SU-DHL-6 (cell line): ENCODE data around the gene PRKN.

Experiments
- H2AFZ ChIP-seq: fragments of 200-600 bp; sonication (generic); 2 replicates; pipeline ENCODE4 v1.6.1; 2014; ENCODE audit warnings: low read depth, mild to moderate bottlenecking, moderate library complexity, mixed read lengths, antibody characterized with exemption, low read length; ENCODE audit not compliant: severe bottlenecking
- H3F3A ChIP-seq: fragments of 200-600 bp; shearing (Covaris generic); 2 replicates; pipeline ENCODE4 v1.6.0; 2016; ENCODE audit warnings: antibody characterized with exemption, mild to moderate bottlenecking; ENCODE audit not compliant: insufficient read depth
- H3K27ac ChIP-seq: fragments of 200-600 bp; sonication (generic); 2 replicates; pipeline ENCODE4 v1.5.1; 2016; ENCODE audit warnings: low read depth, mild to moderate bottlenecking, low read length, moderate library complexity, mixed read lengths
- H3K27me3 ChIP-seq: fragments of 200-600 bp; sonication (generic), shearing (Covaris generic); 2 replicates; pipeline ENCODE4 v1.6.0; 2014; ENCODE audit warnings: mild to moderate bottlenecking, low read length
- H3K36me3 ChIP-seq: fragments of 200-600 bp; sonication (generic); 2 replicates; pipeline ENCODE4 v1.6.1; 2014; ENCODE audit warnings: mild to moderate bottlenecking, low read length, mixed read lengths
- H3K4me2 ChIP-seq: fragments of 300-600, 200-600 bp; shearing (Covaris generic), sonication (generic); 2 replicates; pipeline ENCODE4 v1.6.0; 2014; ENCODE audit warnings: low read length, low read depth, mild to moderate bottlenecking; ENCODE audit not compliant: poor library complexity, severe bottlenecking
- H3K4me3 ChIP-seq: fragments of 200-600 bp; sonication (generic); 2 replicates; pipeline ENCODE4 v1.5.1; 2014; ENCODE audit warnings: antibody characterized with exemption, low read length, mild to moderate bottlenecking, mixed read lengths; ENCODE audit not compliant: insufficient read depth, poor library complexity, severe bottlenecking
- H3K79me2 ChIP-seq: fragments of 200-600 bp; sonication (generic); 2 replicates; pipeline ENCODE4 v1.6.1; 2014; ENCODE audit warnings: mild to moderate bottlenecking, low read length, moderate library complexity; ENCODE audit not compliant: insufficient read depth
- H3K9ac ChIP-seq: fragments of 200-600 bp; sonication (generic); 2 replicates; pipeline ENCODE4 v1.7.0; 2014; ENCODE audit warnings: mild to moderate bottlenecking, low read length
- H3K9me2 ChIP-seq: fragments of 200-600 bp; sonication (generic); replicated peaks from 2 replicates; pipeline ENCODE4 v1.6.1; 2014; ENCODE audit warnings: low read length; ENCODE audit not compliant: insufficient read depth
- H3K9me3 ChIP-seq: fragments of 200-600 bp; sonication (generic); 2 replicates; pipeline ENCODE4 v1.6.1; 2014; ENCODE audit warnings: low read length, mixed read lengths; ENCODE audit not compliant: insufficient read depth
- H4K20me1 ChIP-seq: fragments of 200-600 bp; sonication (generic); 2 replicates; pipeline ENCODE4 v1.6.1; 2014; ENCODE audit warnings: low read depth, mild to moderate bottlenecking, antibody characterized with exemption, low read length, moderate library complexity, mixed read lengths
- CTCF ChIP-seq: fragments of 200-600 bp; sonication (generic); IDR thresholded peaks from one replicate; pipeline ENCODE4 v1.5.1; 2017; ENCODE audit warnings: antibody characterized with exemption, mild to moderate bottlenecking, low read length, moderate library complexity; ENCODE audit not compliant: insufficient read depth, poor library complexity, severe bottlenecking
- EZH2phosphoT487 ChIP-seq: fragments of 200-600 bp; sonication (generic), shearing (Covaris generic); conservative IDR thresholded peaks from 2 replicates; pipeline ENCODE4 v1.6.1; 2018; ENCODE audit warnings: mild to moderate bottlenecking, antibody characterized with exemption, low read length, moderate library complexity, mixed read lengths

PRKN gene

GRCh38 chr6:161405418-161405817, 1322.1 kb downstream of the PRKN start:
- H4K20me1 ChIP-seq = no peaks in the 10 kb centered on the region
- no peaks in the 10 kb centered on the region for H3K36me3 ChIP-seq
- no peaks in the 10 kb centered on the region for H3K27me3 ChIP-seq
- no peak overlapping the region for H2AFZ ChIP-seq
- no peak overlapping the region for H3K9ac ChIP-seq
- H3K9me3 ChIP-seq = no peaks in the 10 kb centered on the region
- H3F3A ChIP-seq = no peaks in the 10 kb centered on the region
- no peak overlapping the region for H3K27ac ChIP-seq
- H3K4me3 ChIP-seq = no peak overlapping the region
- H3K9me2 ChIP-seq = no peaks in the 10 kb centered on the region
- no peaks in the 10 kb centered on the region for H3K79me2 ChIP-seq
- no peak overlapping the region for H3K4me2 ChIP-seq
- TF ChIP-seq EZH2phosphoT487 (no peak), CTCF (no peak)

DNA sequence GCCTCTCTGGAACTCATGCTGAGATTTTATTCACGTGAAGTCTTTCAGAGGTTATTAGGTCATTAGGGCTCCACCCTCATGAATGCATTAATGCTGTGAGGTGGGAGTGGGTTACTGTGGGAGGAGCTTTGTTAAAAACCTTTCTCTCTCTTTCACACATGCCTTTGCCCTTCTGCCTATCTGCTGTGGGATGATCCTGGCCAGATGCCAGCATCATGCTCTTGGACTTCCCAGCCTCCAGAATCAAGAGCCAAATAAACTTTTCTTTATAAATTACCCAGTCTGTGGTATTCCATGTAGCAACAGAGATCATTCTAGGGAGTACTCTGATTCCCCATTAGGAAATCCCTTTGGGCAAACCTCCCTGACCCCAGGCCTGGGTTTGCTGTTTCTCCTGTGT, 1323.8 kb downstream of the PRKN start:
- Histone ChIP-seq H3K27ac (no peak overlapping the region), H3K79me2 (no peaks in the 10 kb centered on the region), H3K9ac (no peak overlapping the region), H3F3A (no peaks in the 10 kb centered on the region), H3K4me3 (no peak overlapping the region), H4K20me1 (no peaks in the 10 kb centered on the region), H3K36me3 (no peaks in the 10 kb centered on the region), H3K9me3 (no peaks in the 10 kb centered on the region), H3K4me2 (no peak overlapping the region), H3K27me3 (no peaks in the 10 kb centered on the region), H2AFZ (no peak overlapping the region), H3K9me2 (no peaks in the 10 kb centered on the region)
- TF ChIP-seq CTCF (no peak), EZH2phosphoT487 (no peak)

- Histone ChIP-seq H4K20me1 (no peaks in the 10 kb centered on the region), H2AFZ (no peak overlapping the region), H3K79me2 (no peaks in the 10 kb centered on the region), H3K36me3 (no peaks in the 10 kb centered on the region), H3K4me3 (no peak overlapping the region), H3K9ac (no peak overlapping the region), H3K9me3 (no peaks in the 10 kb centered on the region), H3F3A (no peaks in the 10 kb centered on the region), H3K4me2 (no peak overlapping the region), H3K27me3 (no peaks in the 10 kb centered on the region), H3K9me2 (no peaks in the 10 kb centered on the region), H3K27ac (no peak overlapping the region)
- TF ChIP-seq CTCF = no peak
- TF ChIP-seq EZH2phosphoT487 = no peak
Measured at GRCh38 chr6:161401587-161402309, 1325.8 kb downstream of the PRKN start.
